ENCODE data around the gene CYB561D1. TPM values are rescaled to one million over a fixed set of nuclear protein-coding genes. Genes with fewer than 3 reads are reported as not detected.

The CYB561D1 gene
- total RNA-seq, 4 donors from 2014 or later: 6.2 to 16.4 (median 8.2) TPM

DNA sequence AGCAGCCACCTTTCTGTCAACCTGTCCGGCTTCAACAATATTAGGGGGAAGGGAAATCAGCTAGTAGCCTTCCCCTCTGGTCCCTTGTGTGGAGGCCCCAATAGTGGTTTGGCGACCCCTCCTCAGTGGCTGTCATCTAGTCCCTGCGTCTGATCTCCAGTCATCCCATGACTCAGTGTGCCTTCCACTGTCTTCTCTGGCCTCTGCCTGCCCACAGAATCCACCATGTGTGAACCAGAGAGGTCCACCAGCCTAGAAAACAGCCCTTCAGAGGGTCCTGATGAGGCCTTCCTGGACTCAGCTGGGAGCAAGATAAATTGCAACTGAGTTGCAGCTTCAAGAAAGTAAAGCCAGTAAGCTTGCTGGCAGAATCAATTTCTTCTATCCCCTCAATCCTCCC is 14.0 kb upstream of the CYB561D1 start:
- Histone ChIP-seq H3K4me1 (peaks cover 13 to 19% (median 18%) of the 10 kb centered on the region in 4 donors), H3K36me3 (peaks cover 0 to 35% (median 30%) of the 10 kb centered on the region in 4 donors), H3K27me3 (no peaks in the 10 kb centered on the region), H3K27ac (replicated peaks in 1 of 4) (no peak overlapping the region), H3K9me3 (no peaks in the 10 kb centered on the region), H3K4me3 (no peak overlapping the region)
- TF ChIP-seq POLR2A (IDR thresholded peaks at IDR 0.05; ENCODE audit: low read depth): no peak
- no peak for TF ChIP-seq CTCF (IDR thresholded peaks at IDR 0.05)
- TF ChIP-seq EP300 (IDR thresholded peaks at IDR 0.05): no peak
- no peak for TF ChIP-seq POLR2AphosphoS5 (IDR thresholded peaks at IDR 0.05)
- WGBS: 86% methylated on average over 1 of the region's 3 CpGs
- intact Hi-C loops (cut with DNase I): loop anchor here (5.0 kb wide), 1 partner anchor 53 kb away; the partner anchor contains the start of gene PSMA5
- no peak for DNase-seq (ENCODE audit: extremely low spot score)

- TF ChIP-seq EP300 (IDR thresholded peaks at IDR 0.05): no peak
- no peak for TF ChIP-seq CTCF (IDR thresholded peaks at IDR 0.05)
- TF ChIP-seq POLR2AphosphoS5 (IDR thresholded peaks at IDR 0.05): no peak
- WGBS: 72% methylated on average over 2 of the region's 2 CpGs
- no peak overlapping the region for H3K4me3 ChIP-seq
- H3K9me3 ChIP-seq: no peaks in the 10 kb centered on the region
- no peak overlapping the region for H3K27ac ChIP-seq (replicated peaks in 1 of 4)
- peaks cover 0 to 33% (median 26%) of the 10 kb centered on the region in 4 donors for H3K36me3 ChIP-seq
- no peaks in the 10 kb centered on the region for H3K27me3 ChIP-seq
- peaks cover 16 to 25% (median 24%) of the 10 kb centered on the region in 4 donors for H3K4me1 ChIP-seq
- no peak for DNase-seq (ENCODE audit: extremely low spot score)
- intact Hi-C loops (cut with DNase I): loop anchor here (5.0 kb wide), 1 partner anchor 54 kb away; the partner anchor contains the start of gene PSMA5
Observed at GRCh38 chr1:109481646-109482045, 12.2 kb upstream of the CYB561D1 start.

GRCh38 chr1:109482242-109482641 is 11.7 kb upstream of the CYB561D1 start:
- Histone ChIP-seq H3K27ac (replicated peaks in 1 of 4) (no peak overlapping the region), H3K4me3 (no peak overlapping the region), H3K9me3 (no peaks in the 10 kb centered on the region), H3K4me1 (peaks cover 16 to 25% (median 24%) of the 10 kb centered on the region in 4 donors), H3K36me3 (peaks cover 0 to 30% (median 25%) of the 10 kb centered on the region in 4 donors), H3K27me3 (no peaks in the 10 kb centered on the region)
- intact Hi-C loops (cut with DNase I): loop anchor here (5.0 kb wide), 1 partner anchor 55 kb away; the partner anchor contains the start of gene PSMA5
- DNase-seq (ENCODE audit: extremely low spot score): no peak
- TF ChIP-seq POLR2AphosphoS5 (IDR thresholded peaks at IDR 0.05): no peak
- no peak for TF ChIP-seq EP300 (IDR thresholded peaks at IDR 0.05)
- TF ChIP-seq CTCF (IDR thresholded peaks at IDR 0.05): no peak
- no peak for TF ChIP-seq POLR2A (IDR thresholded peaks at IDR 0.05; ENCODE audit: low read depth)

DNA sequence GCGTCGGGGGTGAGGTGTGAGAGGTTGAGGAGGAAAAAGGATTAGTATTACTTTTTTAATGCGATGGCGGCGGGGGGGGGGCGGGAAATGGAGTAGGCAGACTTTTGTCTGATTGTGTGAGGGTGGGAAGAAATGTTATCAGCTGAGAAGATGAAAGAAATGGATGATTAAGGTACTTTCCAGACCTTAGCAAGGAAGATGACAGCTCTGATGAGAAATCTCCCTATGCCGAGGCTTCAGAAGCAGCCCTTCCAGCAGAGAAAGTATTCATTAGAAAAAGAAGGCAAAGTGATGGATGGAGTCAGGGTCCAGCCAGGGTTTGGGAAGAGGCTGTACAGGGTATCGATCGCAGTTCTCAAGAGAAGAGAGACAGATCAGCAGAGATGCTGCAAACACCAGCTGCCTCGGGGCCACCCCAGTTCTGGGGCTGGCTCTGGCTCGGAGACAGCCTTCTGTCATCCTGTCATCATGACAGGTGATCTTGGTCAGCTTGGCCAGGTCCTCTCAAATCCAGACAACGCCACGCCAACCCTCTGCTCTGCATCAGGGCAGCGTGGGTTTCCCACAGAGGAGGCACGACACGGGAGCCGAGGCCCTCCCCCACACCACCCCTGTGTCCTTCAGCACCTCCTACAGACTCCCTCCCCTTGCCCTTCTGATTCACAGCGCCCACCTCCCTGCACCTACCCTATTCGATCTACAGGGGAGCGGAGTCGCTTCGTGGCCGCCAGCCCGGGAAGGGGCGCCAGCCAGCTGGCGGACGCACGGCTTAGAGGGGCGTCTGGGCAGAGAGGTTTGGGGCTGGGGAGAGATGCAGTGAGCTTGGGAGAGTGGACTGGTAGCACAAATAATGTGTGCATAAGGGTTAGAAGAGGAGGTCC is 10.9 kb upstream of the CYB561D1 start:
- no peak for DNase-seq (ENCODE audit: extremely low spot score)
- 11% methylated on average over 25 of the region's 29 CpGs for WGBS

More for the DNA sequence above, 10.9 kb upstream of the CYB561D1 start:
- intact Hi-C loops (cut with DNase I): loop anchor here (5.0 kb wide), 1 partner anchor 56 kb away; the partner anchor contains the start of gene PSMA5
- no peaks in the 10 kb centered on the region for H3K27me3 ChIP-seq
- no peak for TF ChIP-seq CTCF (IDR thresholded peaks at IDR 0.05)
- TF ChIP-seq POLR2A (IDR thresholded peaks at IDR 0.05; ENCODE audit: low read depth): no peak
- no peak for TF ChIP-seq POLR2AphosphoS5 (IDR thresholded peaks at IDR 0.05)
- no peak for TF ChIP-seq EP300 (IDR thresholded peaks at IDR 0.05)
- peak overlapping the region; percentile 48 to 74 (median 60) for H3K27ac ChIP-seq (replicated peaks in 1 of 4)
- peaks cover 0 to 32% (median 29%) of the 10 kb centered on the region in 4 donors for H3K36me3 ChIP-seq
- H3K4me1 ChIP-seq: peaks cover 16 to 25% (median 24%) of the 10 kb centered on the region in 4 donors
- no peaks in the 10 kb centered on the region for H3K9me3 ChIP-seq
- peak overlapping the region; percentile 76 to 94 (median 82) for H3K4me3 ChIP-seq

Measured in esophagus muscularis mucosa (tissue), 4 donors.